VCaP (cell line): ENCODE results near the gene USPL1.
"Not testable (repeated sequence)": the region's sequence is repeated elsewhere in the genome, so short reads cannot be mapped to it uniquely, and the experiment has no call there.

ENCODE experiments used
- H3K27ac ChIP-seq: fragments of 450-650 bp; 2 replicates; pipeline ENCODE4 v1.5.1; 2017
- TF ChIP-seq, protein P1 (sequence below): fragments of 450-650 bp; conservative IDR thresholded peaks from 2 replicates; pipeline ENCODE4 v1.5.1; 2017; ENCODE audit warnings: mild to moderate bottlenecking, moderate library complexity

Gene USPL1

DNA sequence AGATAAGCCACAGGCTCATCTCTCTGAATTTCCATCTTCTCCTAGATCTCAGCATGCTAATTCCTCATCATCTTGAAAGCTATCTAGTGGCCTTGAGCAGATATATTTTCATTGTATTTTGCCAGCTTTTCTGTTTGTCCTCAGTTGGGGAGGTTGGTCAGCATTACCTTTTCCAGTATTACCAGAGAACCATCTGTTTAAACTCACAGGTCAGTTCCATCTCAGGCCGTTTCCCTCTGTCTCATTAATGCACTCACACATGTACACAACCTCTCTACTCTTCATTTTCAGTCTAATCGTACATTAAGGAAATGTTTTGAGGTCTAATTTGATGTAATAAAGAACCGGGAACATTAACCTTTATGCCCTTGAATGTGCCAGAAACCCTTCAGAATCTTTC lies 29.7 kb downstream of the USPL1 start:
- peak overlapping the region; percentile 59 for H3K27ac ChIP-seq
- TF ChIP-seq, protein P1, sequence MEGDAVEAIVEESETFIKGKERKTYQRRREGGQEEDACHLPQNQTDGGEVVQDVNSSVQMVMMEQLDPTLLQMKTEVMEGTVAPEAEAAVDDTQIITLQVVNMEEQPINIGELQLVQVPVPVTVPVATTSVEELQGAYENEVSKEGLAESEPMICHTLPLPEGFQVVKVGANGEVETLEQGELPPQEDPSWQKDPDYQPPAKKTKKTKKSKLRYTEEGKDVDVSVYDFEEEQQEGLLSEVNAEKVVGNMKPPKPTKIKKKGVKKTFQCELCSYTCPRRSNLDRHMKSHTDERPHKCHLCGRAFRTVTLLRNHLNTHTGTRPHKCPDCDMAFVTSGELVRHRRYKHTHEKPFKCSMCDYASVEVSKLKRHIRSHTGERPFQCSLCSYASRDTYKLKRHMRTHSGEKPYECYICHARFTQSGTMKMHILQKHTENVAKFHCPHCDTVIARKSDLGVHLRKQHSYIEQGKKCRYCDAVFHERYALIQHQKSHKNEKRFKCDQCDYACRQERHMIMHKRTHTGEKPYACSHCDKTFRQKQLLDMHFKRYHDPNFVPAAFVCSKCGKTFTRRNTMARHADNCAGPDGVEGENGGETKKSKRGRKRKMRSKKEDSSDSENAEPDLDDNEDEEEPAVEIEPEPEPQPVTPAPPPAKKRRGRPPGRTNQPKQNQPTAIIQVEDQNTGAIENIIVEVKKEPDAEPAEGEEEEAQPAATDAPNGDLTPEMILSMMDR: no peak

- TF ChIP-seq, protein P1: no peak
- peak overlapping the region; percentile 59 for H3K27ac ChIP-seq
Measured at GRCh38 chr13:30647824-30648521, 30.3 kb downstream of the USPL1 start.

DNA sequence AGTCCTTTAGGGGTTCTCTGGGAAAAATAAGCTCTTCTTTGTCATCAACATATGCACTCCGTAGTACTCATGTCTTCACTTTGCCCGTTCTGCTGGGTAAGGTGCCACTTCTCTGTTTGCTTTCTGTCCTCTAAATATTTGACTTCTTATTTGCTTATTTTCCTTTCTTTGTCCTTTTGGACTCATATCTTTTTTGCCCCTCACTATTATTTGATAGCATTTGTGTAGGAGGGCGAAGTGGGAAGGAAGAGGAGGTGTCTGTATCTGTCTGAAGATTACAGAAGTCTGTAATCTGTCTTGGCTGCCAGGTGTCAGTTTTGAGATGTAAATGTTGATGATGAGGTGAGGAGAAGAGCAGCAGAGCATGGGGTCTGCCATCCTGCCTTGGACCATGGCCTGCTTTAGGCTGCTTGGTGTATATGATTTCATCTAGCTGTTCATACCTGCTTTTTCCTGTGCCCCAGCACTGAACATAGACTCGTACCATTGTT lies 30.8 kb downstream of the USPL1 start:
- TF ChIP-seq, protein P1: no peak
- H3K27ac ChIP-seq: peak overlapping the region; percentile 59

- not testable (repeated sequence) for H3K27ac ChIP-seq
Measured at GRCh38 chr13:30651648-30652047, 33.9 kb downstream of the USPL1 start.

- no peak overlapping the region for H3K27ac ChIP-seq
- TF ChIP-seq, protein P1: no peak
Measured at GRCh38 chr13:30652746-30653386, 35.1 kb downstream of the USPL1 start.

DNA sequence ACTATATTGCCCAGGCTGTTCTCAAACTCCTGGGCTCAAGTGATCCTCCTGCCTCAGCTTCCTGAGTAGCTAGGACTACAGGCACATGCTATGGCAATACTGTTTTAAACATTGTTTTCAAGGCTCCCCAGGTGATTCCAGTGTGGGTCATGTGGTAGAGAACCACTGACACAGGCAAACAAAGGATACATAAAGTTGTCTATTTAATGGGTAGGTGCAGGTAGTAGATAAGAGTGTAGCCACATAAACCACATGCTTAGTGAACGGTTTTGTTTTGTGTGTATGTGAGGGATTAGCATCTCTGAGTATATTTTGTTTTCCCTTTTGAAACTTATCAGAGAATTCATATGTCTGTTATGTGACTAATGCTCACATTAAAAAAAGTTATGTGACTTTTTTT lies 36.7 kb downstream of the USPL1 start:
- H3K27ac ChIP-seq: no peak overlapping the region
- TF ChIP-seq, protein P1: no peak

GRCh38 chr13:30656178-30656577 lies 38.5 kb downstream of the USPL1 start:
- TF ChIP-seq, protein P1: no peak
- no peak overlapping the region for H3K27ac ChIP-seq

GRCh38 chr13:30659980-30660379 lies 42.3 kb downstream of the USPL1 start:
- TF ChIP-seq, protein P1: no peak
- H3K27ac ChIP-seq: no peak overlapping the region
